NCI-H1105 (cell line): ENCODE results near the gene SCAMP1.
"Not testable (repeated sequence)": the region's sequence is repeated elsewhere in the genome, so short reads cannot be mapped to it uniquely, and the experiment has no call there.

Experiments used
- DNase-seq: peaks from one replicate; lab custom pipeline; 2025; lab: John Stamatoyannopoulos, UW

SCAMP1 gene

DNA sequence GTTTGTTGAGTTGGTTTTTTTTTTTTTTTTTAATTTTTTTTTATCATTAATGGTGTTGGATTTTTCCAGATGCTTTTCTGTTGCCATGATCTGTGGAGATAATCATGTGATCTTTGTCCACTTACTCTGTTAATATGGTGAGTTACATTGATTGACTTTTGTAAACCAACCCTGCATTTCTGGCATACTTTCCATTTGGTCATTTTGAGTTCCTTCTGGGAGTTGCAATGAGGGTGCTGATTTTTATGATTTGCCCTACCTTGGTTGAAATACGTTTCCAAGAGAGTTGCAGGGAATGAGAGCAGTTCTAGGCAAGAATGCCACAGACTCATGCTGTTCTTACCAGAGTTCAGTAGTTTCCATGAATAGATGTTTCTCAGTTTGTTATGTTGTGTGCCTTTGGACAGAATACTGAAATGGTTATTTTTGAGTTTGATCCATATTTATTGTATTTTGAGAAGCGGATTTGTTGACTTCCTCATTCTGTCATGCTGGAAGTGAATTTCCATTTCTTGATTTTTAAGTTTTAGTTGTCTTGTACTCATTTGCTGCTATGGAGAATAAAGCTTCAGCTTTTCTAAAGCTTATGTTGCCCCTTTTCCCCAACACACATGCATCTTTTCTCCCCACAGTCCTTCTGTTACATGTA is 69.0 kb downstream of the SCAMP1 start:
- no peak for DNase-seq

DNA sequence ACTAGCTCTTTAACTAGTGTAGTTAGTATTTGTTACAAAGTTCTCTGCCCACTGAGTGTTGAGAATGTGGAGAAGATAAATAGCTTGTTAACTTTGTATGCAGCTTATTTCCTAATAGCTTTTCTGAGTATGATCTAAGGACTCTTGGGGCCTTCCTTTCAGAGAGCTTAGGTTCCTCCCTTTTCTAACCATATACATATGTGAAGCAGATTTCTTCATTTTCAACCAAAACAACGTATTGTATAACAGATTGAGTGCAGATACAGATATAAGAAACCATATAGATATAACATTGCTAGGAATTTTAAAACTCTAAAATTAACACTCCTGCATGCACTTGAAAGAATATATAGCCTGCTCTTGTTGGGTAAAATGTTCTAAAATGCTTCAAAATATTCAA is 70.4 kb downstream of the SCAMP1 start:
- no peak for DNase-seq

DNA sequence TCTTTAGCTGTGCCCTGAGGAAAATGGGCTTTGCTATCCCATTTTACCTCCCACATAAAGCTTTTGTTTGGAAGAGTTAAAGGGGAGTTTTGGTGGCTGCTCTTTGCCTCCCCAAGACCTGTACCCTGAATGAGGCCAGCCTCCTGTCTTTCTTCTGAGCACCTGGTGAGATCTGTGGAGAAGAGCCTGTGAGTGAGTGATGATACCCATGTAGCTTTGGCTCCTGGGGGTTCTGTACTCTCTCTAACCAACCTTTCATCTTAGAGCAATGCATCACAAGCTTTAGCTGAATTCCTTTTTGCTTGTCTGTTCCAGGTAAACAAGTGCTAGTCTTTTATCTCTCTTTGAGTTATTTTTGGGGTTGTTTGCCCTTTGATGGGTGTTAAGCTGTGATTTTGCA is 73.6 kb downstream of the SCAMP1 start:
- DNase-seq, result no peak

DNA sequence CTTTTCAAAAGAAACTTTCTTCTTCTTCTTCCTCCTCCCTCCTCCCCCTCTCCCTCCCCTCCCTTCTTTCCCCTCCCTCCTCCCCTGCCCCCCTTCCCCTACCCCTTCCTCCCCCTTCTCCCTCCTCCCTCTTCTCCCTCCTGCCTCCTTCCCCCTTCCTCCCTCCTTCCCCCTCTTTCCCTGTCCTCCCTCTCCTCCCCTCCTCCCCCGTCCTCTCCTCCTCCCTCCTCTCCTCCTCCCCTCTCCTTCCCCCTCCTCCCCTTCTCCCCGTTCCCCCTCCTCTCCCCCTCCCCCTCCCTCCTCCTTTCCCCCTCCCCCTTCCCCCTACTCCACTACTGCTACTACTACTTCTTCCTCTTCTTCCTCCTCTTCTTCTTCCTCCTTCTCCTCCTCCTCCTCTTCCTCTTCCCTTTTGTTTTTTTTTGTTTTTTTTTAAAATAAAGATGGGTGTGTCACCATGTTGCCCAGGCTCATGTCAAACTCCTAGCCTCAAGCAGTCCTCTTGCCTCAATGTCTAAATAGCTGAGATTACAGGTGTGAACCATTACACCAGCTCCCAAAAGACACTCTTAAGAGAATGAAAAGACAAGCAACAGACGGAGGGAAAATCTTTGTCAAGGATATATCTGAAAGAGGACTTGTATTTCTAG is 87.5 kb downstream of the SCAMP1 start:
- DNase-seq, result no peak

DNA sequence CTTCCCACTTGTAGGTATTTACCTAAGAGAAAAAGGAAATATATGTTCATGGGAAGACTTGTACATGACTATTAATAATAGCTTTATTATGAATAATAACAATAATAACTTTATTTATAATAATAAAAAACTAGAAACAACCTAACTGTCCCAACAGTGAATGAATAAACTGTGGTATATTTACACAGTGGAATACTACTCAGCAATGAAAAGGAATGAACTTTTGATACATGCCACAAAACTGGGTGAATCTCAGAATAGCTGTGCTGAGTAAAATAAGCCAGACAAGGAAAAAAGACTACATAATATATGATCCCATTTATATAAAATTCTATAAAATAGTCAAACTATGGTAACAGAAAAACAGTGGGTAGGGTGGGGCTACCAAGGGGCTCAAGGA is 88.7 kb downstream of the SCAMP1 start:
- no peak for DNase-seq

DNA sequence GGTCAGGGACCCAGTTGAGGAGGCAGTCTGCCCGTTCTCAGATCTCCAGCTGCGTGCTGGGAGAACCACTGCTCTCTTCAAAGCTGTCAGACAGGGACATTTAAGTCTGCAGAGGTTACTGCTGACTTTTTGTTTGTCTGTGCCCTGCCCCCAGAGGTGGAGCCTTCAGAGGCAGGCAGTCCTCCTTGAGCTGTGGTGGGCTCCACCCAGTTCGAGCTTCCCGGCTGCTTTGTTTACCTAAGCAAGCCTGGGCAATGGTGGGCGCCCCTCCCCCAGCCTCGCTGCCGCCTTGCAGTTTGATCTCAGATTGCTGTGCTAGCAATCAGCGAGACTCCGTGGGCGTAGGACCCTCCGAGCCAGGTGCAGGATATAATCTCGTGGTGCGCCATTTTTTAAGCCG is 97.1 kb downstream of the SCAMP1 start:
- DNase-seq, result not testable (repeated sequence)

DNA sequence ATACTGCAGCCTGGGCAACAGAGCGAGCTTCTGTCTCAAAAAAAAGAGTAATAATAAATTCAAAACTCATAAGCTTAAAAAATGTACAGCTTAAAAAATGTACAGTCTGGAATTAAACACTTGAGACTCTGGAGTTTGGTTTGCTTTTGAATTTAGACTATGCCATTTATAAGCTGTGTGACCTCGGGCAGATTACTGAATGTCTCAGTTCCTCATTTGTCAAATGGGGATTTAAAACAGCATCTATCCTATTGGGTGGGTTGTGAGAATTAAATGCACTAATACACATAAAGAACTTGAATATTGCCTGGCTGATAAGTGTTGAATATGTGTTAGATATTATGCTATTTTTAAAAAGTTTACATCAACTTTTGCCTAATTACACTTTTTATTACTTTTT is 98.4 kb downstream of the SCAMP1 start:
- DNase-seq, result no peak

DNA sequence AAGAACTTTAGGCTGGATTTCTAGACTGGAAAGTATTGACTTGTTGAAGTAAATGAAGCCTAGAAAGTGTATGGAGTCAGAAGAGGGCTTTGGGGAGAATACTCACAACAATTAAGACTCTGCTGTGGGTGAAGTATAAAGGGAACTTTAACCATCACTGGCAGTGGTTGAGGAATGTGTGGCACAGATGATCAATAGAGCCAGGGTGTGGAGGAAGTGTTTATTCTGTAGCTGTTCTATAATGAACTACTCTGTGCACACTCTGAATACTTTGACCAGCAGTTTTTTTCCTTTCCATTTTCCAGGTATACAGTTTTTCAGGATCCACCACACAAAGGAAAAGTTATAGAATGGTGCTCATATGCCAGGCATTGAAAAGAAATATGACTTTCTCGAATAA is 106.7 kb downstream of the SCAMP1 start:
- DNase-seq, result no peak

DNA sequence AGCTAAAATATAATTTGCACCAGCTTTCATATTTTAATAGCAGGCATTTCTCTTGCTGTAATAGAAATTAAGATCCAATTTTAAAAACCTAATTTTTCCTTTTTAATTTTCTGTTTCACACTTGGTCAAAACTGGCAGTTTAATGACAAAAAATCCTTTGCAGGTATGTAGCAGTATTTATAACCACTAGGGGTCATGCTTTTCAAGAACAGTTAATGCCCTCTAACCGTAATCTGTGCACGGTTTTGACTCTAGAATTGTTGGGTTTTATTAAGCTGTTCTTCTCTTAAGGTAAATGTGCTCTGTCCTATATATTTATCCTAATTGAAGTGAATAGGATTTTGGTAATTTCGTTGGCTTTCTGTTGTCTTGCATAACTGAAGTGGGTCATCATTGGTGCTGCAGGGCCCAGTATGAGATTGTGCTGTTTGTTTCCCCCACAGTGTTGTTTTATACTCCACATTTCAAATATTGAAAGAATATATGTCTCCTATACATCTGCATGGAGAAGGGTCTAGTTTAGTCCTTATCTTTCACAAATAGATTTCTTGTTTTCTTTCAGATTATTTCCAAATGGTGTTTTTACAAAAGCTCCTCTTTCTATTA is 107.4 kb downstream of the SCAMP1 start:
- DNase-seq, result no peak

DNA sequence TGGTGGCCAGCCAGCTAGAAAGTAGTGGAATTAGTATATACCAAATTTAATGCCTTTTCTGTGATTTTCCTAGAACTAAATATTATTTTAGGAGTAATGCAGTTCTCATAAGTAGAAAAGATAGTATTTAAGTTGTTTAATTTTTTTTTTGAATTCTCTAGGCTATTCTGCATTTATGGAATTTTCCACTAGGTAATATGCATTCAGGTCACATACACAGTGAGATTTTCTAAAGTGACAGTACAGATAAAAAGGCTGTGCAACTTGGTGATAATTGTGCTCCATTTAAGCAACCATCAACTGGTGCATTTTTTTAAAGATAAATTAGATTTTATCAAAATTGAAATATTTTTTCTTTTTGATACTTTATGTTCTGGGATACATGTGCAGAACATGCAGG is 111.5 kb downstream of the SCAMP1 start:
- no peak for DNase-seq

DNA sequence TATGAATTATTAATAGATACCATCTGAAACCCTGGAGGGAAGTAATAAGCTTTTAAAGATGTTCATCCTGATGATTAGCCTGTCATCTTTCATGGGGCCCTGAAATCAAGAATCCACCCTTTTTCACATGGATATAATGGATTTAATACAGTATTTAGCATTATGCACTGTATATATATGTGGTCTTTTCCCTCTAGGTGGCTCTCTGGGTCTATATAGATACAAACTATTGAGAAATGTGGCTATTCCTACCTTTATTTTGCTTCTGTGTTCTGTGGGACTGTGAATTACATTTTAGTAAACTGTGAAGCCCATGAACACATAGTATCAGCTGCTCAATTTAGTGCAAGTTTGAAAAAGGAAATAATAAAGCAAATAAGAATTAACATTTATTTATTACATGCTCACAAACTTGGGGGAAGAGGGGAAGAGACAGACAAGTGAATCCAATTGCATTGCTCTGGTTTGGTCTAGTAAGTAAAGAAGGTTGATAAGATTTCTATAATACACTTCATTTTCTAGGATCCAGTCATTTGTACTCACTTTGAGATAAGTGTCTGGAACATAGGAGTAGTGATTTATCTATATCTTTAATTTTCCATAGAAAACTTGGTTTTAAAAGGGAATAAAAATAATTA is 112.2 kb downstream of the SCAMP1 start:
- no peak for DNase-seq

DNA sequence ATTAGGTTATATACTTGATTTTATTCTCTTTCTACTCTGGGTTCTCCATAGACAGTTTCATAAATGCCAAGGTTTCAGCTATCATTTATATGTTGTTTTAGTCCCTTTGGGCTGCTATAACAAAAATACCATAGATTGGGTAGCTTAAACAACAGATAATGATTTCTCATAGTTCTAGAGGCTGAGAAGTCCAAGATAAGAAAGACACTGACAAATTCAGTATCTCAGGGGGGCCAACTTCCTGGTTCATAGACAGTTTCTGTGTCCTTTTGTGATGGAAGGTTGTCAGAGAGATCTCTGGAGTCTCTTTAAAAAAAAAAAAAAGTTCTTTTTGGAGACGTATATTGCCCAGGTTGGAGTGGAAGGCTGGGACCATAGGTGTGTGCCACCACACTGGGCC is 113.3 kb downstream of the SCAMP1 start:
- no peak for DNase-seq

DNA sequence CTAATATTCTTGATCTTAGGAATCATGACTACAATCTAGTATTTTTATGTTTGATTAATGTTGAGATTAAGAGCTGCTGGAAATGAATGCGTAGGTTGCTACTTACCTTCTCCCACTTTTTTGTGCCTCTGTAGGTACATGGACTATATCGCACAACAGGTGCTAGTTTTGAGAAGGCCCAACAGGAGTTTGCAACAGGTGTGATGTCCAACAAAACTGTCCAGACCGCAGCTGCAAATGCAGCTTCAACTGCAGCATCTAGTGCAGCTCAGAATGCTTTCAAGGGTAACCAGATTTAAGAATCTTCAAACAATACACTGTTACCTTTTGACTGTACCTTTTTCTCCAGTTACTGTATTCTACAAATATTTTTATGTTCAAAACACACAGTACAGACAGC is 115.0 kb downstream of the SCAMP1 start:
- DNase-seq, result no peak

DNA sequence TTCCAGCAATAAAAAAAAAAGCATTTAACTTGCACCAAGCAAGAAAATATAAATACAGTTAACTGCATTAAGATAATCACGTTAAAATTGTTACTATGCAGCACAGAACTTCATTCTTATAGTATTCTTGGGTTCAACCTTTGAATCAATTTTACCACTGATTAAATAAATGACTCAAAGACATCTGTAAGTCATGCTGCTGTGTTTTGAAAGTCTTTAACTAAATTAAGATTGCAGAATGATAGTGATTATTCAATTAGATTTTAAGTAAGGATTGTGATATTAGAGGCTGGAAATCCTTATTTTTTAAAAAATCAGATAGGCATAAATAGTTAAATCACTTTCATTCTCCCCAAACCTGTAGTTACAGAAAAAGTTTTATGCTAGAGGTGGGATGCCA is 116.4 kb downstream of the SCAMP1 start:
- DNase-seq, result no peak

DNA sequence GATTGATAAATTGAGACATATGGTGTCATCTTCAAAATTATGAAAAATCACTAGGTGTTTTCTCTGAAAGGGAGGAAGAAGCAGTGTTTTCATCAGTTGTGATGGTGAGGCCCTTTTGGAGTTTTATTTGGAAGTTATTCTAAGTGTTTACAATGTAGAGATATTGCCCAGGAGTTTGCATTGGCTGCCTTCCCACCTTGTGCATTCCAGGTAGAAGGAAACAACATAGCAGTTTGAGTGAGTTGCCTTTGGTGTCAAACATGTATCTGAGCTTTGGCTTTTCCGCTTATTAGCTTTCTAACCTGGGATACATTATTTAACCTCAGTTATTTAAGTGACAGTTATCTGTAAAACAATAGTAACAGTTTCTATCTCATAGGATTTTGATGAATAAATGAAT is 122.5 kb downstream of the SCAMP1 start:
- DNase-seq, result no peak

DNA sequence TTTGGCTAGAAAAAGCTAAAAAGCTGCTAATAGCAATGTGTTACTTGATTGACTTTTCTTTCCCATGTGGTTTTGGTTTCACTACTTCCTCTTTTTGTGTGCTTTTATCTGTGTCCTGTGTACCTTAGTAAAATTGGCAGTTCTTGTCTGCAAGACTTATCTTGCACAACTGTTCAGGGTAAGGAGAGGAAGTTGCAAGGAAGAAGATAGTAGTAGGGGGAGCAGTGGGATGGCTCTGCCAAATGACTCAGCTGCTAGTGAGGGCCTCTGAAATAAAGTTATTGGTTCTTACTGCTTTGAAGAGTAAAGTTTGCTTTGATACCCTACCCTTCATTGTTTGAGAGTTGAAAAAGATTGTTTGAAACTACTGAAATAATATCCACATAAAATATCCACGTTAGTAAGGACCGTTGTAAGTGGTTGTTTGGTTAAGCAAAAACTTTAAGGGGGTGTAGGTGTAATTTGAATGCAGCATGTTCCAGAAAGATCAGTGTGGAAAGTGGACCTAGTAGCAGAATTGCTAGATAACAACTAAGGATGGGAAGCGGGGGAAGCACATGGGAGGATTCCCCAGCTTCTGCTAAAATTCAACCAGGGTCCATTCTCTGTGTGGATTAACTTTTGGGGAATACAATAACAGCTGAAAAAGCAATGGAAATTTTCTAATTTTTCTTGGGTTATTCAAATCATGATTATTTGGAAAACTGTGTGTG is 123.5 kb downstream of the SCAMP1 start:
- DNase-seq, result no peak

DNA sequence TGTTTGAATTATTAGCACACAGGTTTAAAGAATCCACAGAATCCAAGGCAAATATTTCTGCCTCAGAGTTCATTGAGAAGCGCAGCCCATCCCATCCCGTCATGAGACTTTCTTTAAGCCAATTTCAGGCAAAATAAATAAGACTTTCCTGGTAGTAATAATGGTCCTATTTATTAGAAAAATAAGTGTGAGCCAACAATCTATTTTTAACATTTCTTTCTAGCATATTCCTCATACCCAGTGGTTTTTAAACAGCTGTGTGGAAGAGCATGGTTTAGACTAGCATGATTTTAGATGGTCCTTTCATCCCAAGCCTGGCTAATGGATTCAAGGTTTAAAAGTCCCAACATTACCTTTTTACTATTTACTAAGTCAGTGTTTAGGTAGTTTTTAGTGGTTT is 125.8 kb downstream of the SCAMP1 start:
- DNase-seq, result no peak

DNA sequence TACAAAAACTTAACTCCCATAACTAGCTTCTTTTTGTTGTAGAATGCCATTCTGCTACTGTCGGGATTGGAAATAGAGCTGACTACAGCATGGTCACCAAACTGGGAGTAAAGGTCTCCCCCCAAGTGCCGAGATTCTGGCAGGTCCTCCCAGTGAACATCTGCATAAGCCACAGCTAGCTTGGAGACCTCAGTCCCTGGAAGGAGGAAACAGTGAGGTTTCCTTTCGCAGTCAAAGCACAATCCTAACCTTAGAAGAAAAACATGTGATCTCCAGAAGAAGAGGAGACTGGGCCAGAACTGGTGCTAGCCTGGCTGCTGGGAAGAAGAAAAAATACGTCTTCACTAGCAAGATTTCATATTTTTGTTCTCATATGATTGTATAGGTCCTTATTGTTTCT is 127.4 kb downstream of the SCAMP1 start:
- DNase-seq, result no peak

DNA sequence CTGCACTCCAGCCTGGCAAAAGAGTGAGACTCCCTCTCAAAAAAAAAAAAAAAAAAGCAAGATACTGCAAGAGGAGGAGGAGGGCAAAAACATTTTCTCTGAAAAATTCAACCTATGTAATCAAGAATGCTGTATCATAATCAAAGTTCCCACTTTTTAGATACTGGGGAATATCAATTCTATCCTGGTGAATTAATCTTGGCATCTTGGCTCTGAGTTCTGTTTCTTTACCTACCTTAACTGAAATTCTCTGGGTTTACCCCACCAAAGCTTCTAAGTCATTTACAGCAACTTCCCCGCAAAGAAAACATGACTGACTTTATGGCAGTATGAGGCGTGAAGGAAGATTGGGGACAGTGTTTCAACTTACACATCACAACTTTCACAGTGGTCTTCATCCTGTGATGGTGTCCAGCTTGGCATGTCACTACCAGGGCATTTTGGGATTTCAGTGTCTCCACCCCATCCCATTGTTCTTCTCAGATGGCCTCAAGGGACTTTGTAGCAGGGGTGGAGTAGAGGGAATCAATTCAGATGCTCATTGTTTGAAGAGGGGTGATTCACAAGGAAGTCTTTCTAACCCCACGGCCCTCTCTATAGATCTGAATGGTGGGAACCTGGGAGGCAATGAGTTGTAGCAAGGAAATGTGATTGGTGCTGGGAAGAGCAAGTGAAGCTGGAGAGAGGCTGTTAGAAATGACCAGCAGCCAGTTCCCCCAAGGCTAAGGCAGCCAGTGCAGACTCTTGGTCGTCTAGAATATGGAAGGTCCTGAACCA is 130.5 kb downstream of the SCAMP1 start:
- no peak for DNase-seq

DNA sequence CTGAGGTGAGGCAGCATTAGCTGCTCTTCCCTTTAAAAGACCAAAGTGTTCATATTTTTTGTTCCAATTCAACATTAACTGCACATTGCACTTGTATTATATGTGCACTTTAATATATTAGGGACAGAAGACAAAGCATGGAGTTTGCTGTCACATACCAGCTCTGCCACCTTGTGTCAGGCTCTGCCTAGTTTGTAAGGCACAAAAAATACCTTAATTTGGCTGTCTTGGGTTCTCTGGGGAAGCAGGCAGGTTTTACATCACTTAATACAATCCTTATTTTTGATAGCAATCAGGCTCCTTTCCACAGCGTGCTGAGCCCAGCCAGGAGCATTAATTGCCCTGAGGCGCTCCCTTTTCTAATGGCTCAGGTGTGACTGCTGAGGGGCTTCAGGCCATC is 131.8 kb downstream of the SCAMP1 start:
- no peak for DNase-seq

DNA sequence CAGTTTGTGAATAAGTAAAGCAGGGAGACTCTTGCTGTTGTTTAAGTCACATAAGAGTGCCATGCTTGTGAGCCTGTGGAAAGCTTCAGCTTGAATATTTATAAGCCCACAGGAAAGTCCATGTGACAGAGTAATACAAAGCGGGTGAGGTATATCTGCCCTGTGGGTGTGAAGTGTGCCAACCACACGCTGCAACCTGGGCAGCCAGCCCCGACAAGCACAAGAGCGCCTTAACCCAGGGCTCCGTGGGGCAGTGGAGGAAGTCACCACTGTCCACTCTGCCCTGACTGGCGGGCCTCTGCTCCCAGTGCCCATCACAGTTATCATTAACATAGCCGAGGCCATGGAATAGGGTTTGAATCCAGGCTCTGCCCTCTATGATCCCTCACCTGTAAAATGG is 132.2 kb downstream of the SCAMP1 start:
- no peak for DNase-seq

DNA sequence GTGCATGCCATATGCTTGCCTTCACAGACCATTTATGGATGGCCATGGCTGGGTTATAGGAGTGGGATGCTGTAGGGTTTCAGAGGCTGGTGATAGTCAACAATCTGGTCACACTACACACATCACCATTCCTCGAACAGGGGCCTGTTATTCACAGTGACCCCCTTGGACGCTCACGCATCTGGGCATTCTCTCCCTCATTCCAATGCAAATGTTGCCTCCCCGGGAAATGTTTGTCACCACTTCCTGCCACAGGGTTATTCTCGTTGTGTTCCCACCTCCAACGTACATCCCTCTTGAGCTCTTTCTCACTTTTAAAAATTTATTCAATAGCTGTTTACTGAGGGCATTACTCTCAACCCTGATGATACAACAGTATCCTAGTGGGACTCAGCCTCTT is 135.4 kb downstream of the SCAMP1 start:
- DNase-seq, result no peak
